Inflammatory macrophage (primary cell): ENCODE results near the gene COPS2.
A peak's percentile ranks its signal among the peaks of the same experiment; 100 is the strongest.

Experiments used
- DNase-seq, 2 donors: peaks; one replicate each; pipeline ENCODE4 v3.0.0-alpha.2; 2020 to 2022

The COPS2 gene

DNA sequence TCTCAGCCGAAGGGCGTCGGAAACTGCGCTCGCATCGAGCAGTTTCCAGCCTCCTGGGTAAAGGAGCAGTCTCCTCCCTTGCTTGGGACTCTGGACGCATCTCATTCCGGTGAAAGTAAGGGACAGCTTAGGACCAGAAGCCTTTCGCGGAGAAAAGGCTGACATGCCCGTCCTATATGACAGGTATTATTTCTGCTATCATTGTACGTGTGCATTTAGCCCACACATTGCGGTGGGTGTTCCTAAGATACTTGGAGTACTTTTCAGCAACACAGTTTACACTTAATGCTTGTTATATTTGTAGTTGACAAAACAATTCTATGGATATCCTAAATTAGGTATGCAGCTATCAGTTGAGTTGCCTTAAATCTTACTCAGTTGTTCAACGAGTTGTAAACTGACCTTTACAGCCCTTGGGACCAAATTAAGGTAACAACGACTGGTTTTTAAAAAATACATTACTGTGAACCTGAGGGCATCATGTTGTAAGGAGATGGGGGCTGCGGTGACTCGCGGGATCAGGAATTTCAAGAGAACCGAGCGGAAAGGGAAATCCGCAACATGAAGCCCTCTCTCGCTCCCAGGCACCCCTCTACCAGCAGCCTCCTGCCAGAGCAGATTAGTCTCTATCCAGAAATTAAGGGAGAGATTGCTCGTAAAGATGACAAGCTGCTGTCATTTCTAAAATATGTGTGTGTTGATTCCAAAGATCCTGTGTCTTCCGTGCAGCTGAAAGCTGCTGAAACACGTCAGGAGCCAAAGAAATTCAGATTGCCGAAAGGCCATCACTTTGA lies 632 bp upstream of the COPS2 start:
- no peak for DNase-seq

DNA sequence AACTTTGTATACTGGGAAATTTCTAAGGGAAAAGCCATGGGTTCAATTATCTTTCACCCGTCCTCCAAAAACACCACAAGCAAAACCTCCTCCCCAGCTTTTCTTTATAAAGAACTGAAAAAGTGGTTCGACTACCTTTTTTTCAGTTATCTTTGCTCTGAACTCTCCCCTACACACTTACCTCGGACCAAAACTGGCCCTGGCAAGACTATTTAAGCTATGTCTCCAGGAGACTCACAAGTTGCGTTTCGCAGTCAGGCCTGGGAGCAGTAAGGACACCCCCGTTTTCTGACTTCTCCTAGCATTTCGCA lies 645 bp downstream of the COPS2 start:
- DNase-seq = peak in 1 of 2 donors; percentile 42

DNA sequence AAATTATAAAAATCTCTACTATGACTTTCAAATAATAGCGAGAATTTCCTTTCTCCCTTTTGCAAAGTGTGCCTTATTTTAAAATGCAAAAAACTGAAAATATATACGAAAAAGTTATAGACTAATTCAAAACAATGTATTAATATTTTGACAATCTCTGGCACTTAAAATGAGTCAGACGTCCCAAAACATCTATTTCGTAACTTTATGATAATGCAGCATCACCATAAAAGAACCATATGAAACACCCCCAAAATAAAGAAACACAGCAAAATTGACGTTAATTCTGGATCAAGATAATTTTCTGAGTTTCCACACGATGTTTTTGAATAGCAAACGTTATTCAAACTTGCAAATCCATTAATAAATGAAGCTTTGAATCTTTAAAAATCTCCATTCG lies 1.0 kb downstream of the COPS2 start:
- no peak for DNase-seq

DNA sequence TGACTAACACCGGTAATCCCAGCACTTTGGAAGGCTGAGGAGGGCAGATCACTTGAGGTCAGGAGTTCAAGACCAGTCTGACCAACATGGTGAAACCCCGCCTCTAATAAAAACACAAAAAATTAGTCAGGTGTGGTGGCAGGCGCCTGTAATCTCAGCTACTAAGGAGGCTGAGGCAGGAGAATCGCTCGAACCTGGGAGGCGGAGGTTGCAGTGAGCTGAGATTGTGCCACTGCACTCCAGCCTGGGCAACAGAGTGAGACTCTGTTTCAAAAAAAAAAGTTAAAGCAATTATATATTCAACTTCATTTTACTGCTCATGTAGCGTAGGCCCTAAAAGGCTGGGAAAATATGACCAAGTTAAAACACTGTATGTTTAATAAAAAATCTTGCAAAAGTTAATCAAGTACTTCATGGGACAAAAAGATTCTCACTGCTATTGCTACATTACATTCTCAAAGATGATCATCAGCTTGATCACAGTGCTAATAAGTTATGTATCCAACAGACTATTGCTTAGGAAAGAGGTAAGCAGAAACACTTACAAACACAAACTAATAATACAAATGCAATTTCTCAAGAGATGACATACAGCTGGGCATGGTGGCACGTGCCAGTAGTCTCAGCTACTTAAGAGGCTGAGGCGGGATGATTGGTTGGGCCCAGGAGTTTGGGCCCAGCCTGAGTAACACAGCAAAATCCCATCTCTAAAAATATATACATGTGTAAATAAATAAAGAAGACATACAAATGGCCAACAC lies 2.7 kb downstream of the COPS2 start:
- DNase-seq = no peak

DNA sequence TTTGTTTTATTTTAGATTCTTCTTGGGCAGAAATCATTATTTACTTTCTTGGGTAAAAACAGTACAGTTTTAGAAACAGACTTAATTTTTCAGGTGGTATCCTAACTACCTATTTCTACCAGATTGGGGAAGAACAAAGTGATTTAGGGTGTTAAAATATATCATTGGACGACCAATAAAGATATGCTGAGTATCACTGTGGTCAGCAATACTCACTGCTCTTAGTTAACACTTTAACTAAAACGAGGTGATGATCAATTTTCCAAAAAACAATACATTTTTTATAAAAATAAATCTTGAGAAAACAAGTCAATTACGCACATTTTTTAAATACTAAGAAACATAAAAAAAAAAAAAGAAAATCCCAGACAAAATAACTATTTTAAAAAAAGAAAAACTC lies 3.6 kb downstream of the COPS2 start:
- DNase-seq = no peak

DNA sequence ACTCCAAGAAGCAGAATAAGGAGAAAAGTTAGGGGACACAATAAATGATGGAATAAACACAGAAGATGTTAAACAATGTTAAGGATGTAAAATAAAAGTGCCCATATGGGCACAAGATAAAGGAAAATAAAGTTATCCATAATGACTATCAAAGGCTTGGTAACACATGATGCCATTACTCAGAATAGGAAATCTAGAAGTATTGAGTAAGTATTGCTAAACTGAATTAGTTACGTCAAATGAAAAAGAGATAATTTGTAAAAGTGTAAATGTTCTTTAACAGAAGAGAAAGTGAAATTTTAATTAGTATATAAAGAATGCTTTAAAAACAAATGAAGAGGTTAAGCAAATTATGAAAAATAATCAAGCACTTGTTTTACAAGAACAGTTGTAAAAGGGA lies 6.7 kb downstream of the COPS2 start:
- peak in 1 of 2 donors; percentile 63 for DNase-seq

DNA sequence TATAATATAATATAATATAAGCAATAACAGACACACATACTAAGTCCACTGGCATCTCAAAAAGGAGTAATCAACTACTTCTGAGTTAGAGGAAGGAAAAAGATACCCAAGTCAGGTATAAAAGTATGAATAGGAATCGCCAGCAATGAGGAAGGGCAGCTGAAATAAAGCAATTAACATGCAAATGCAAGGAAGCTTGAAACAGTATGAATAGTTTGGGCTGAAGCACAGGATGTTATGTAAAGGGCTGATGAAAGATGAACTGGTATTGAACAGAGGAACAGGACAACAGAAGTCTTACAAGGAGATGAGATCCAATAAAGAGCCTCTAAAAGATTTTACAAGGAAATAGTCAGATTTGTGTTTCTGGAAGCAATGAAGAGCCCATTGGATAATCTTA lies 7.1 kb downstream of the COPS2 start:
- no peak for DNase-seq

DNA sequence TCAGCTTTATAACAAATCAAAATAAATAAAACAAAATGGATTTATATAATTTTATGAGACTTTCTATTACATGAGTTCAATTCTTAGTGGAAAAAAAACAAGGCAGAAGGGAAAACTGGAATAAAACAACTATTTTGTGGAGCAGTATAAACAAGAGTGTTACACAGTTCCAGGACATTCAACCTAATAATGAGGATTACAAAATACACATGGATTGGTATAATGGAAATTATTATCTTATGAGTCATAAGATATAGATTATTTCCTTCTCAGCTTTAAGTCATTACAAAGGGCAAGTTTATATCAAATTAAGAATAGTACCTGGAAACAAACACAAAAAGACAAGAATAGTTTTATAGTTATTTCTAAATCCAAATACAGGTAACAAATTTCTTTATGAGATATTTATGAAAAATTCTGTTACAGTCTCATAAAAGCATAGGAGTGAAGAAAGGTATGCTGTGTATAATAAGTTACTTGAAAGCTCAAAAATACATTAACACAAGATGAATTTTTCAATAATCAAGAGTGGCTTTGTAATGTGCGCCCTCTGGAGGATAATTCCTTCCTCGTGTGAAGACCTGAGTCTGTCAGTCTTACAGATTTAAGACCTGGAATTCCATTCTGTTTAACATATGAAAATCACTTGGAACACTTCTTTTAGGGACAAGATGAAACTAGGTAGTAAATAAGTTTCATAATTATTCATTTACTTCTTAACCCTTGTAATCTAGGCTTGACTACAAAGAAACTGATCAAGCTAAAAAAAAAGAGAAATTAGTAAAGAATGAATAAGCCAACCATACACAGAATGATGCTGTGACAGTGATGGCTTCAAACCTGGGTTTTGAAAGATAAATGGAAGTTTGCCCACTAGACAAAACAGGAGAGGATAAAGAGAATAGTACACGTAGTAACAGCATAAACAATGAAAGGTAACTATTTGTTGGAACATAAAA lies 9.5 kb downstream of the COPS2 start:
- peak; percentile 50 to 59 for DNase-seq

DNA sequence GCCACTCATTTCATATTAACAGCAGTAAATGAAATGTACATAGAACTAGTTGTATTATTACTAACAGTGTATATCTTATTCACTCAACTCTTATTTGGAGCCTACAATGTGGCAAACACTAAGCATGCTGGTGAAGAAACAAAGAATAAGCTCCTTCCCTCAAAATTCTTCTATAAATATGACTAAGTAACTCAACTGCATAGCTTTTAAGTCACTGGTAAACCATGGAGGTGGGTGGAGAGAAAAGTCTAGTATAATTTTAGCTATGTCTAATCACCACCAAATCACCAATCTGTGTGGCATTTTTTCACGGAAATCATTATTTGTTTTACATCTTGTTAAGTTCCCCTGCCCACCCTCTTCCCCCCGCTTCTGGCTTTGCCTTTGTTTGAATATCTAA lies 17.5 kb downstream of the COPS2 start:
- DNase-seq = no peak

DNA sequence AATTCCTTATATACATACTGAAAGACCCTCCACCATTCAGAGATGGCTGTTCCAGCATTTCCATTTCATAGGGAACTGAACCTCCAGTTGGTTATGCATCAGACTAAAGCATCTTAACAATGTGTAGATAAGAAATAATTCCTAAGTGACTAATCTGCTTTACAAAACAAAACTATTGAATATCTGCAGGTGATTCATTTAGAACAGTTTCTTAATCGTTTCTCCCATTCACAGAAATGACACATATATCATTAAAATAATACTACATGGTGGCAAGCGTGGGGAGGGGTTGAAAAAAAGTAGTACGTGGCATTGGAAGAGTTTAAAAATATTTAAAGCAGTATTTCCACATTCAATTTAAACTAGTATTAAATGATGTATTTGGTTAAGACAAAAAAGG lies 19.5 kb downstream of the COPS2 start:
- DNase-seq = no peak

DNA sequence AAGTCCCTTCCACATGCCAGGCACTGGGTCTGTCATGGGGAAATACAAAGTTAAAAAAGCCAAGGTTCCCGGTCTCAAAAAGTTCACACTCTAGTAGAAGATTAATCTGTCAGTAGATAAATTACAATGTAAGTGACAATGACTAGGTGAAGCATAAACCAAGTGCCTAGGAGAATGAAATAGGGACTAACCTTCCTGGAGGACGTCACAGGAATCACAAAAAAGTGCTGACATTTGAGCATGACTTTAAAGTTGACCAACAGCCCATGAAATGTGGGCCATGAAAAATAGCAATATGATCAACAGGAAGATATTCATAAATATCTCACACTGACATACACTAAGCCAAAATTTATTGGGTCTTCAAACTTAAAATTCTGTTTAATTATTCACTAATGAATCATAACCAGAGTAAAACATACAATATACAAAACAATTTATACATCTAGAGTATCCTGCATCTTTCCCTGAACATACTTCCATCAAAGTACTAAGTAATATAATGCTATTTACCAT lies 20.0 kb downstream of the COPS2 start:
- no peak for DNase-seq

DNA sequence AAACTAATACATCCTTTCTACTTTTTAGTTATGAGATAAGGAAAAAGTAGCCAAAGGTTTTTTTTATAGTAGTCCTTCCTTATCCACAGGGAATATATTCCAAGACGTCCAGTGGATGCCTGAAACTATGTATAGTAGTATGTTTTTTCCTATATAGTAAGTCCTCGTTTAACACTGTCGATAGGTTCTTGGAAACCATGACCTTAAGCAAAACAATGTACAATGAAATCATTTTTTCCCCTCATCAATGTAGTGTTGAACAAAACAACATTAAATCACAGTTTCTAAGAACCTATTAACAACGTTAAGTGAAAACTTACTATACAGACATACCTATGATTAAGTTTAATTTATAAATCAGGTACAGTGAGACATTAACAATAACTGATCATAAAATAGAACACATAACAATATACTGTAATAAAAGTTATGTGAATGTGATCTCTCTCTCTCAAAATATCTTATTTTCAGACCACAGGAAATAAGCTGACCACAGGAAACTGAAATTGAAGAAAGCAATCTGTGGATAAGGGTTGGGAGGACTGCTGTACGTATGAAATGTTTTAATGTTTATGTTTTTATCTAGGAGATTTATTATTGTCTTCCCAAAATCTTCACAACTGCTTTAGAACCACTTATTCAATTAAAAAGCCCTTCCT lies 20.6 kb downstream of the COPS2 start:
- DNase-seq = no peak

DNA sequence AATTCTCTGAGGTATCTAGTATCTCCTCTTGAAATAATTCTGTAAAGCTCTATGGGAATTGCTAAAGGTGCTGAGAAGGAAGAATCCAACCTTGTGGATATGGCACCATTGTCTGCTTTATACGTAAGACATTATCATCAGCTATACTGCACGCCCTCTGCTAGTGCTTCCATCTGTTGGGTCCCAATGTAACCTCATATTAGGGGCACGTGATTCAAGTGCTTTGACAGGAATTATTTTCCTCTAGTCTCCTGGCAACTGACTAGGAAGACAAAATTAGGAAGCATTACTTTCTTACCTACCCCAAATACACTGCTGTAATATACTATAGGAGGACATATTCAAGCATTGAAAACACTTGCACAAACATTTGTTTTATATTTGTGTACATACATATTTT lies 24.0 kb downstream of the COPS2 start:
- no peak for DNase-seq

DNA sequence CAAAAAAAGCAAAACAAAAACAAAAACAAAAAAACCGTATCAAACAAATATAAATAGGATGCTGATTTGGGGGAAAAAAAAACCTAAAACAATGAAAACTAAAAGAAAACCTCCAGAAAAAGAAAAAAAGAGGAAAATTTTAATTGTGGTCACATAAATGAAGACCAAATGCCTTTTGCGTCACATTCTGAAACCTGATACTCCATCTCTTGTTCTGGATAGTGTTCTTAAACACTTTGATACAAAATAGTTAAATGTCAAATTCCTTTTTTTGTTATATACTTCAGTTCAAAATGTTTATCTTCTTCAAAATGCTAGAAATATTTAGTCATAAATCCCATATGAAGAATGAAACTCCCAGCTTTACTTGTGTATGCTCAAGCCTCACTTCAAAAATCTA lies 31.0 kb downstream of the COPS2 start:
- DNase-seq = no peak

DNA sequence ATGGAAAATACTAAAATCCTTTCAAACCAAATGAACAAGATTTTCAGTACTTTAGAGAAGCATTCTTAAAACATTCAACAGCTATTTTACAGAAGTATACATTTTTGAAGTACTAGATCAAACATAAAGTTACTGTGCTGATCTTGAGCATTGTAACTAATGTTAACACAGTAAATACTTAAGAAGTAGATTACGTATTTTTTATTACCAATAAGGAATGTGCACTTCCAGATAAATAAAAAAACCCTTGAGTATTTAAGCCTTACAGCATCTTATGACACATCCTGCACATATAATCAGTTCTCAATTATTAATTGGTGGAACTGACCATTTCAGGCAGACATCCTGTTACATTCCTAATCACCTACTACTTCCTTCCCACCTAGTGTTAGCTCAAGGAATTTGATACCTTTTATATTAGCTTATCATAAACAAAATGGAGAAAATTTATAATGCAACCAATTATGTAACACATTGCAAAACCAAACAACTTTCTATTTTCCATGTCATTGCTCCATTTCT lies 32.8 kb downstream of the COPS2 start:
- DNase-seq = no peak

DNA sequence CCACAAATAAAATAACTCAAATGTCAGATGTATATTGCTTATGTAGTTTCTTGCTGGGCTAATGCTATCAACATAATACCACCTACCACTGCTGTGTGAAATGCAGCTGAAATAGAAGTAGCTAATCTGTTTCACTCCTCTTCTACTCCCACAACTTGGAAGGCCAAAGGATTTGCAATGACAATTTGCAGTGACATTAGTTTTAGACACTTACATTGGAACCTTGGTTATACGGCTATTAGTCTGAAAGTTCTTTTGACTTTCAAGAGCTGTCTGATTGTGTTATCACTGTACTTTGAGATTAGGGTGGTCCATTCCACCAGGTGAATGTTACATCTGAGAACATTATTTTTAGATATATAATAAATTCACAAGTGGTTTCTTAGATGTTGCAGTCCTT lies 33.5 kb downstream of the COPS2 start:
- DNase-seq = no peak

DNA sequence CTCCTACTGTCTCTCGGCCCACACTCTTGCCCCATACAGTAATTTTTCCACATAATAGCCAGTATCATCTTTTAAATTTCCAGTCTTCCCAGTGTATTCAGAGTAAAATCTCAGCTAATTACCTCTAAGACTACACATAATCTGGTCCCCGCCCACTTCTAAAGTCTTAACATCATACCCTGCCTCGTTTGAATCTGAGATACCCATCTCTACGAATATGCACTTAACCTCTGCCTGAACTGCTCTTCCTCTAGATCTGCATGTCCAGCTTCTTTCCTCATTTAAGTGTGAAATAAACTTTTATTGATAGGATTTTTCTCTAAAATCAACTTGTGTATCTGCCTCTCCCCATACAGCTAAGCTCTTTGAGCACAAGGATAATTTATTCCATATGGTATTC lies 34.6 kb downstream of the COPS2 start:
- no peak for DNase-seq

DNA sequence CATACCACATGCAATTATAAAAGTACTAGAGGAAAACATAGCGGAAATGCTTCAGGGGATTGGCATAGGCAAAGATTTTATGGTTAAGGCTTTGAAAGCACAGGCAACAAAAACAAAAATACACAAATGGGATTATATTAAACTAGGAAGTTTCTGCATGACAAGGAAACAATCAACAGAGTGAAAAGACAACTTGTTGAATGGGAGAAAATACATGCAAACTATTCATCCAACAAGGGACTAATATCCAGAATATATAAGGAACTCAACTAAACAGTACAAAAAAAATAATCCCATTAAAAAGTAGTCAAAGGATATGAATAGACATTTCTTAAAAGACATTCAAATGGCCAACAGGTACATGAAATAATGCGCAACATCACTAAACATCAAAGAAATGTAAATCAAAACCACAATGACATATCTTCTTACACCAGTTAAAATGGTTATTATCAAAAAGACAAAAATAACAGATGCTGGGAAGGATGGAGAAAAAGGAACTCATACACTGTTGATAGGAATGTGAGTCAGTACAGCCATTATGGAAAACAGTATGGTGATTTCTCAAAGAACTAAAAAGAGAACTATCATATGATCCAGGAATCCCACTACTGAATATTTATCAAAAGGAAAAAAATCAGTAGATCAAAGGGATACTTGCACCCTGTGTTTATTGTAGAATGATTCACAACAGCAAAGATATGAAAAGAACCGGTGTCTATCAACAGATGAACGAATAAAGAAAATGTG lies 39.1 kb downstream of the COPS2 start:
- no peak for DNase-seq

DNA sequence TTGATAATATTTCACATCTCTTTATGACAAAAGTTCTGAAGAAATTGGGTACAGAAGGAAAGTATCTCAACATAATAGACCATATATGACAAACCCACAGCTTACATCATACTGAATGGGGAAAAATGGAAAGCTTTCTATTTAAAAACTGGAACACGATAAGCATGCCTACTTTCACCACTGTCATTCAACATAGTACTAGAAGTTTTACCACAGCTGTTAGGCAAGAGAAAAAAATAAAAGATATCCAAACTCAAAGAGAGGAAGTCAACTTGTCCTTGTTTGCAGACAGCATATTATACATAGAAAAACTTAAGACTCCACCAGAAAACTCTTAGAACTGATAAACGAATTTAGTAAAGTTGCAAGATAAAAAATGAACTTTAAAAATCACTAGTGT lies 40.3 kb downstream of the COPS2 start:
- peak in 1 of 2 donors; percentile 23 for DNase-seq

DNA sequence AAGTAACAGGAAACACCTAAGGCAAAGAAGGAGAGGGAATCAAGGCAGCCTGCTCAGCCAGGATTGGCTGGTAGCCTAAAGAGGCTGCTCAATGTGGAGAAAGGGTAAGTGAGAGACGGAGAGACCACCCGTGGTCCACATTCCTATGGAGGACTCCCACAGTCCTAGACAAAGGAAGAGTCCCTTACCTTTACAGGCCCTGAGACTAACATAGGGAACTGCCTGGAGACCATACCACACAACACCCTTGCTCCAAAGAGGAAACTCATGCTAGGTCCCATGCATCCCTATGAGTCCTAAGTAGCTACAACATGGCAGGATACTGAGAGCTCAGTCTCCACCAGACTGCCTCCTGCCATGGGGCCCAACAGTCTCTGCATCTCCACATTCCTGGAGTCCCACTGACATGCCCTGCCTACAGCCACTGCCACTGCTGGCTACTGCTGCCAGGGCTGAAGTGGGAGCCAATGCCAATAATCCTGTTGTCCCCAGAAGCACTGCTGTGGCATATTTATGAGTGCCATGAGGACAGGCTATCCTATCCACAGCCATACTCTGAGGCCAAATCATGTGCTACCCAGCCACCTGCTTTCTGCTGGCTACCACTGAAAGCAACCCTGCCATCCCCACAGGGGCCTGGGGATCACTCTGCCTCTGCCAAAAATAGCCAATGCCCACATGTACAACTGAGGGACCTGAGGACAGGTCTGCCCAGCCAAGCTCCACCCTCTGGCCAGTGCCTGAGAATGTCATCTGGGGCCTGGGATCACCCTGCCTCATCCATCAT lies 45.0 kb downstream of the COPS2 start:
- DNase-seq = no peak

DNA sequence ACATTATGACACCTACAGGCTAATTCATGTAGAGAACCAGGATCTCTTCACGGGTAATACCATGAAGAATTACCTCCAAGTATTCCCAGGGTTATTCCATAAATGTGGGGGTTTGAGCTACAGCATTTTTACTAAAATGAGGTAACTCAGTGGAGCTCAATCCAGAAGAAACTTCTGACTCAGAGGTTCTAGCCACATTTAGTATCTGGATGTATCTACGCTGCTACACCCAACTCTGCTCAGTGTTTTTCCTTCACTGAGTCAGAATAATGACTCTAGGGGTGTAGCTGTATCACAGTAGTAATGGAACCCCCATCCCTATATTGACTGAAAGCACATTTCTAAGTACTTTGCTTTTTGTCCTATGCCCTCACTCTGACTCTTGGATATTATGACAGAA lies 52.4 kb downstream of the COPS2 start:
- no peak for DNase-seq
